AG08395 (cell line): ENCODE results near the gene DCTN2.

ENCODE experiments used
- DNase-seq: peaks from one replicate; pipeline ENCODE4 v3.0.0; 2012; ENCODE audit warnings: mixed read lengths, low spot score

Gene DCTN2

DNA sequence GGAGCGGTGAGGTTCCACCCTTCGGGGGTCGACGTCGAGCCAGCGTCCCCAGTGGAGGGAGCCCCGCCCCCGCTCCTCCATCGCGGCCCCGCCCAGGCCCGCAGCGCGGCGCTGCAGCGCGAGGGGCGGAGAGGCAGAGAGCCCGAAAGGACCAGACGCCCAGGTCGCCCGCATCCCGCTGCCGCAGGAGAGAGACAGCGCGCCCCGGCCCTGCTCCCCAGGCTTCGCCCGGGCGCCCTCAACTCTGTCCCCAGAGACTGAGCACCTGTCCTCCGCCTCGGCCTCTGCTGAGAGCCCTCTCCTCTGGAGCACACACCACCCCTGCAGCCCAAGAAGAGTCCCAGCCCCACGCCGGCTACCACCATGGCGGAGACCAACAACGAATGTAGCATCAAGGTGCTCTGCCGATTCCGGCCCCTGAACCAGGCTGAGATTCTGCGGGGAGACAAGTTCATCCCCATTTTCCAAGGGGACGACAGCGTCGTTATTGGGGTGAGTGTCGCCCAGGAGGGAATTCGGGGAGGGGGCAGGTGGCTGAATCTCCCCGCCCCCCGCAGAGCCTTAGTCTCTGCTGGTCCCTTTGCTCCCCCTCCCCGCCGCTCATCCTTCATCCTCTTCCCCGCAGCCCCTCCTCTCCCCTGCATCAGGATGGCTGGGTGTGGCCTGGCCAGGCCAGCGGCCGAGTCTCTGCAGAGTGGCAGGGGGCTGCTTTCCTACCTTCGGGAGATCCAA, 3.1 kb upstream of the DCTN2 start, which contains the start of gene KIF5A:
KIF5A (plus strand) TSS at position 136 of the 732 bp plus-strand sequence; CDS start at position 364, 228 bp downstream.
- DNase-seq: peak; percentile 43

DNA sequence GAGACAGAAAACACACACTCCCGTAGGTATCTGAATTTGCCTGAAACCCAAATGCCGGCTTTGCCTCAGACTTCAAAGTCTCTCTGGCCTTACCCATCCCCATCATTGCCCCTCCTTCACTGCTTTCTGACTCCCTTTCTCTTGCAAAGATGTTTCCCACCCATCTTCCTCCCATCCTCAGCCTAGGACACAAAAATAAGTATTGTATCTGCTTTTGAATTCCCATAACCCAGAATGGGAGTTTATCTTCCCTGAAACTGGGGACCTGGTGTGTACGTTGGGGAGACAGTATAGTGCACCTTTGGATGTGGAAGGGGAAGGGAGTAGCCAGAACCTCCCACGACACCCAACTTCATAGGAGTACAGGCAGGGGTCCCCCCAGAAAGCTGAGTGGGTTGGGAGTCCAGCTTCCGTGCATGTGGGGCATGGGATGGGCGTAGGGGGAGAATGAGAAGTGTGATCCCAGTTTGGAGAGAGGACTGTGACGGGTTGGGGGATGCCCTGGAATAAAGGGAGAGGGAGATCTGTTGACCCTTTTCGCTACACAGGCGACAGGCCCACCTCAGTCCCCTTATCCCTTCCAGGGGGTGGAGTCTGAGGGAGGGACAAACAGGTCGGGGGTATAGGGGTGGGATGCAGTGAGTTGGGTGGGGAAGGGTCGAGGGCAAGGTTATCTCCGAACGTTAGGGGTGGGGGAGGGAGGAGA, 2.4 kb upstream of the DCTN2 start:
- DNase-seq: no peak

DNA sequence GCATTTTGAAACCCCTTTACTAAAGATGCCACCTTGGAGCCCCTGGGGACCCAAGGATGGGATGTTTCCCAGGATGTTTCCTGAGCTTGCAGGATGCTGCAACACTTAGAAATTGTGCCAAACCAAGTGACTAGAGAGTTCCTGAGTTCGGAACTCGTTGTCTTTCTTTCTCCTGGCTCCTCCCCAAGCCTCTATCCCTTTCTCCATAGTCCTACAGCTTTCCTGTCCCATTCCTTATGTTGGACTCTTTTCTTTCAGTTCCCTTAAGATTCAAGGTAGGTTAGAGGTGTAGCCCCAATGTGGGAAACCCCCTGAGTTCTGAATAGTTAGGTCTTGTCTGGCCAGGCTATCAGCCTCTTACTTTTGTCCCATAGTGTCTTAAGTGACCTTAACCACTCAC, 1.5 kb upstream of the DCTN2 start:
- no peak for DNase-seq

DNA sequence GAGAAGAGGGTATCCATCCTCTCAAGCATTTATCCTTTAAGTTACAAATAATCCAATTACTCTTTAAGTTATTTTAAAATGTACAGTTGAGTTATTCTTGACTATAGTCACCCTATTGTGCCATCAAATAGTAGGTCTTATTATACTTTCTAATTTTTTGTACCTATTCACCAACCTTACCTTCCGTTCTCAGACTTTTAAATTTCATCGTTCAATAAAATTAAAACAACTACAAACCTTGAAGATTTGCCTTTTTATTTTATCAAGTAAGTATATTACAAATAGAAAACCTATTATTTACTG, 972 bp upstream of the DCTN2 start:
- DNase-seq: no peak

DNA sequence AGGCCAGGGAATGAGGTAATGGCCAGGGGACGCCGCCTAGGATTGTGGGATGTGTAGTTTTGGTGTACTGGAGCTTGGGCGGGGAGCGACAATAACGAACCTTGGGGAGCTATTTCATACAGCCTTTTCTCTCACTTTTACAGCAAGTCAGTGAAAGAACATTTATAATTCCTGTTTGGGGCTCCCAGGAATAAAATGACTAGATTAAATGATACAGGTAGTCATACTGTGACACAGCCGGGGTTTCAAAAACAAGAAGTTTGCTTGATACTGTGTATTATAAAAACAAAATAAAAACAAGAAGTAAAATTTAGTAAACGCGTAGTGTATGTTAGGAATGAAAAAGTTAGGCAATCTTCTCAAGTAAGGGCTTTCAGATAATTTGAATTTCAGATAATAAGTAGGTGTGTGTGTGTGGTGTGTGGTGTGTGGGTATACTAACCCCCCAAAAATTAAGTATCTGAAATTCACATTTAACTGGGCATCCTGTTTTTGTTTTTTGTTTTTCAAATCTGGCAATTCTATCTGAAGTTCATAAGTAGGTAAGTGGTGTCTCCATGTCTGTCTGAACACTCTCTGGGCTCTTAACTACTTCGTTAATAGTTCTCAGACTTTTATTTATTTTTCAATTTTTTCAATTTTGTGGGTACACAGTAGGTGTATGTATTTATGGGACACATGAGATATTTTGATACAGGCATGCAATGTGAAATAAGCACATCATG, 458 bp upstream of the DCTN2 start:
- DNase-seq: no peak

DNA sequence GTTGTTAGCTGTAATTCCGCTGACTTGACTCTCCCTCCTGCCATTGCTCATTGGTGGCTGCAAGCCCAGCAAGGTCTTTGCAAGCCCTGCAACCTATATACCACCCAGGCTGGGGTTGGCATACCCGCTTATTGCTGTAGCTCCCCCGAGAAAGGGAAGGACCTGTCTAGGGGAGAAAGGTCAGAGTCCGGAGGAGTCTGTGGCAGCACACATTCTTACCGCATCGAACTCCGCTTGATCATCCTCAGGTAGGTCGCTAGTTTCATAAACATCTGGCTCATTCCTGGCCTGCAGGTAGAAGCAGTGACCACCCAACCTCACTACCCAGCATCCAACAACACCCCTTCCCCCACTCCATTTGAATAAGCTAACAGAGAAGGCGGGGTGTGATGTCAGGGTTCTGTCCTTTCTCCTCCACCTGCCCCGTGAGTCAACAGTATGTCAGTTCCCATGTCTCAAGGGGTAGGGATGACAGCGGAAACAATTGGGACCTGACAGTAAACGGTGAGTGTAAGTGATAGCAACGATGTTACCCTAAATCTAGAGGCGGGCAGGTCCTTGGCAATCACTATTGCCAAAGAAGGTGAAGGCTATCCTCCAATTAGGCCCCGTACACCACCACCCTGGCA, 1.1 kb downstream of the DCTN2 start:
- DNase-seq: no peak

DNA sequence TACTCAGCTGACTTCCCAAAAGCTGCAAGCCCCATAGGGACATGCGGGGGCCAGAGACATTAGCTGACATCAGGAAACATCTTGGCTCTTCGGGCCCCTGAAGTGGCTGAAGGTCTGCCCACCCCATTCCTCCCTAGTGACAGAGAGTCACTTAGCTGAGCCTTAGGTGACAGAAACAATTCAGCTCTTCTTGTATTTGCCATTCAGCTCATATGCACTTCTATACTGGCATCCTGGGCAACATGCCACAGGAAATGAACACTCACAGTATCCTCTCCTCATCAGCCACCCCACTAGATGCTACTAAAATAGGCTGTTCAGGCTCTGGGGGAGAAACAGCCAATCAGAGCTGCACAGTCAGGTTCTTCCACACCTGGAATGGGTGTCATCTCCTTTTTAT, 3.4 kb downstream of the DCTN2 start:
- DNase-seq: no peak

DNA sequence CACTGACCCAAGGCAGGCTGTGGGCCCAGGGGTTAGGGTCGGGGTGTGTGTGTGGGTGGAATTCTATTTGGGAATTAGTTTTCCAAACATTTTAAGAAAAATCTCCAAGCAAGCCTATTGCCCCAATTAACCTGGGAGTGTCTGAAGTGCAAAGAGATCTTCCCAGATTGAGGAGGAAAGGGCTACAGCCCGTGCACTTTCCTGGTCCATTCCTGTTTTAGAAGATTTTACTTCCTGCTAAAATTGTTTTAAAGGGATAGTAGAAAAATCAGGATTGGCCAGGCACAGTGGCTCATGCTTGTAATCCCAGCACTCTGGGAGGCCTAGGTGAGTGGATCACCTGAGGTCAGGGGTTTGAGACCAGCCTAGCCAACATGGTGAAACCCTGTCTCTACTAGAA, 5.3 kb downstream of the DCTN2 start:
- no peak for DNase-seq

DNA sequence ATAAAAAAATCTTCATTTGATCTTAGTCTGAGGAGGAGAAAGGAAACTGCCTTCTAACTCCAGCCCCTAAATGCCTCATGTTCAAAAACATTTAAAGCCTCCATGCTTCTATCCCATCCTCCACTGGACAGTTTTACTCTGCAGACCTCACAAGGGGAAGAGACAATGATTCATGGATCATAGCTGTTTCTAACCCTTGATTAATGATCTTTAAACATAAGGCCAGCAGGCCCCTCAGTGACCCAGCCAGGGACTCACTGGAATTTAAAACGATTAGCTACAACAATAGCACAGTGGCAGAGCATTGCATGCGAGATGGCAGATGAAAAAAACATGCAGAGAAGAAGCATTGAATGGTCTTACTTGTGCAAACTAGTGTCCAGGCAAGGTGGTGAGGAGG, 6.0 kb downstream of the DCTN2 start:
- no peak for DNase-seq

DNA sequence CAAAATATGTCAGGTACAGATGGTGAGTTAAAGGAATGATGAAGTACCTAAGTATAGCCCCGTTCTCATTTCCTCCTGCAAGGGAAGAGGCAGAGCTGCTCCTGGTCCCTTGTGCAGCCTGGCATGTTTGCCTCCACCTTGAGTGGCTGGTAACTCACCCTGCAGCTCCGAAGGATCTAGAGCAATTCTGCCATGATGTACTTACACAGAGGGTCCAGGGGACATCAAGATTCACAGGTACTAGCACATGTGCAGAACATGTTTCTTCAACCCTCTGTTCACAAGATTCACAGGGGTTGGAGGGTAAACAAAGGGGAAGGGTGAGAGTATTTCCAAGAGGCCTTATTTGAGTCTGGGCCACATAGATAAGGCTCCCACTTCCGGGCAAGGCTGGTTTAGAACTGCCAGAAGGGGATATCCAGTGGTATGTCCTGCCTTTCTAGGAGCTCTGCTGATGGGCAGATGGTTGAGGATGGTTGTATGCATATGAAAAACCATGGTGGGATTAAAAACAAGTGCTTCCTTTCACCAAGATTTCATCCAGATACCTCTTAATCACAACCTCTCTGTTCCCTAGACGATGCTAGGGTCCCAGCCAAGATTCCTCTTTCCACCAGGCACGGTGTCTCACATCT, 7.7 kb downstream of the DCTN2 start:
- DNase-seq: no peak

DNA sequence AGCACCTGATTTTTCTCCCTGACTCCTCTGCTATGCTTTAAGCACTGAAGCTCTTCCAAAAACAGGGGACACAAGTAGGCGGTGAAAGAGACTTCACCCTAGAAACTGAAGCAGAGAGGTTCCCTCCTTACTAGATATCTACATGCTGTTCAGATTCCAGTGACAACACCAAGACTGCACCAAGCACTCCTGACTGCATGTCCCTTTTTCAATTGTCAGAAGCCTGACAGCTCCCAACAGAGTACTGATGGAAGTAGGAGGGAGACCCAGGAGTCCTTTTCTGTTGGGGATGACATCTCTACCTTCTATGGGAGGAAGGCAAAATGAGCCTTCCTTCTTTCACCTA, 10.4 kb downstream of the DCTN2 start:
- DNase-seq: no peak

DNA sequence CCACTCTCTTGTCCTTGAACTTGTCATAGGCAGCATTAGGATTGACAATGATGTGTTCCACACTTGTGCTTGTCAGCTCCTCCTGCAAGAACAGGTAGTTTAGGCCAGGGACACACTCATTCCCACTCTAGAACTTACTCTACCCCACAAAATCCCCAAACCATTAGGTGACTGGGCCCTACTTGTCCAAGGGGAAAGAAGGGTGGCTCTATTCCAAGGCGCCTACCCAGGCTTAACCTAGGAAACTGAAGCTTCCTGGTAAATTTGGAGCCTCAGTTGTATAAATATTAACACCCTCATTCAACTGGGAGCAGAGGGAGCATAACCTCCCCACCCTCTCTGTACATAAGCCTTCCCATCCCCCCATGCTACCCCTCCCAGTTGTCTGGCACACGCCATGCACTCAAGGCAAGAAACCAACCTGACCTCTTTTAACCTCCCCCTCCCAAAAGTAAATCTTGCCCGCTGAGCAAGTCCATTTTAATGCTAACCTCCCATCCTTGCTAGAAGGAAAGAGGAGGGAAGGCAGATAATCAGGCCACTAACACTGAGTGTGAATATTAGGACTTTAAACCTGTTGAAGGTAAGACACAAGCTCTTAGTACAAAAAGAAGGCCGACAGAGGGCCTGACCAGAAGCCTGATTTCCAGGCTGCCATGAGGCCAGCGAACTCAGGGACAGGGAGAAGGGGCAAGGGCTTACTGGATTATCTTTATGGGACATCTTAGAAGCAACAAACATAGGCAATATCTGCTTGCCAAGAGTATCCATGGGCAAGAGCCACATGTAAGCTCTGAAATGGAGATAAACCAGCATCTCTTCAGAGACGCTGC, 11.0 kb downstream of the DCTN2 start:
- DNase-seq: no peak

DNA sequence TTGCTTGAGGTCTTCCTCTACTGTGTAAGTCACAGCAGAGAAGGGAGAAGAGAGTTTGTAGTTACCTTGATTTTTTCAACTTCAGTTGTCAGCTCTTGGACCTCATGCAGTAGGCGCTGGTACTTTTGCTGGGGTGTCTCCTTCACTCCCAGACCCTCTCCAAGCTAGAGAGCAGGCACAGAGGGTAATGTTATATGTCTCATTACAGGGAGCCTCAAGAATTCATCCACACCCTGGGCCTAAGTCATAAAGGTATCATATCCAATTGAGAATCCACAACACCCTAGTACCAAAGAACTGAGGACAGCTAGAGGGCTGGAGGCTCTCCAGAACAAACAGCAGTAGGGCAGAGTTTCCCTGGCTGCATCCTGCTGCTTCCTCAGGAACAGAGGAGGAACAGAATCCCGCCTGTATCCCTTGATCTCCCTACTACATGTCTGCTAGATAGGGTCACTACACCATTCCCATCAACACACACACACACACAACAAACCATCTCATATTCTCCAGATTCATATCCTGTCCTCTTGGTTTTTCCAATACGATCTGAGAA, 11.9 kb downstream of the DCTN2 start:
- no peak for DNase-seq

DNA sequence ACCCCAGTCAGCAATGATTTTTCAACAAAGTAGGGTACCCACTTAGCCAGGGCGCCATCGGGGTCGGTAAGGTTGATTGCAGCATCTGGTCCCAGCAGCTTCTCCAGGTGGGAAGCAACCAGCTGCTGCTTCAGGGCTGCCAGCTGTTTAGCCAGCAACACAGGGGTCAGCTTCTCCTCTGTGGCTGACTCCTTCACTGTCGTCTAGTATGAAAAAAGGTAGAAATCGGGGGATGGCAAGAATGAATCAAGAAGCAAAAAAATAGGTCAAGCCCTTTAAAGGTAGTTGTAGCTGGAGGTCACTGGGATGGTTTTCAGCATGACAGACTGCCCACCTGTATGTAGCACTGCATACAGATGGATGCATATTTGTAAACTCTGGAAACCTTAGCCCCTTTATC, 12.7 kb downstream of the DCTN2 start:
- no peak for DNase-seq

DNA sequence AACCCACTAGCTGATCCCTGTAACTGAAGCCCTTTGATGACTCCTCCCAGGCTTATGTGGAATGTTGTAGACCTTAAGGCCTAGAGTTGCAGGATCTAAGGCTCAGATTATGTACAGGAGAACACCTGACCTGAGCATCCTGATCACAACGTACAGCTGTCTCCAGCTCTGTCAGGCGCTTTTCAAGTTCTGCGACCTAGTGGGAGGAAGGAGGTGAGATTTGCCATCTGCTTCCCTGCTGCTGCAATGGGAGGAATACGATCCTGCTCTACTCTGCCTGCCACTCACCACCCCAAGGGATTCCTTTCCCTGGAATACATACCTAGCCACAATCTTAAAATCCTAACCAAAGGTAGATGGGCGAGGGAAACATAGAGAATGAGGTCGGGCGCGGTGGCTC, 13.9 kb downstream of the DCTN2 start:
- DNase-seq: no peak

DNA sequence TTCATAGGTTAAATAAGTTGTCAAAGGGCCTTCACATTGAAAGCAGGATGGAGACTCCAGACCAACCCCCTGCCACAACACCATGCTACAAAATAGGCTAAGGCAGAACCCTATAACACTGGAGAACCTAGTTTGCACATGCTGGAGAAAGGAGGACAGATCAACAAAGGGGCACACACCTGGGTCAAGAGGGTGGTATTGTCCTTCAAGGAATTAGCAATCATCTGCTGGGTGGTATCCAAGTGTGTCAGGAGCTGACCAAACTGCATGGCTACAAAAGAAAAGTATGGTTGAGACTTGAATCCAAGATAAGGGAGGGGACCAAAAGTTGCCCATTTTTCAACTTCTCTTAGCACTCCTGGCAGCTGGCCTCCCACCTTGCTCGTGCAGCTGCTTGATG, 15.2 kb downstream of the DCTN2 start:
- no peak for DNase-seq

DNA sequence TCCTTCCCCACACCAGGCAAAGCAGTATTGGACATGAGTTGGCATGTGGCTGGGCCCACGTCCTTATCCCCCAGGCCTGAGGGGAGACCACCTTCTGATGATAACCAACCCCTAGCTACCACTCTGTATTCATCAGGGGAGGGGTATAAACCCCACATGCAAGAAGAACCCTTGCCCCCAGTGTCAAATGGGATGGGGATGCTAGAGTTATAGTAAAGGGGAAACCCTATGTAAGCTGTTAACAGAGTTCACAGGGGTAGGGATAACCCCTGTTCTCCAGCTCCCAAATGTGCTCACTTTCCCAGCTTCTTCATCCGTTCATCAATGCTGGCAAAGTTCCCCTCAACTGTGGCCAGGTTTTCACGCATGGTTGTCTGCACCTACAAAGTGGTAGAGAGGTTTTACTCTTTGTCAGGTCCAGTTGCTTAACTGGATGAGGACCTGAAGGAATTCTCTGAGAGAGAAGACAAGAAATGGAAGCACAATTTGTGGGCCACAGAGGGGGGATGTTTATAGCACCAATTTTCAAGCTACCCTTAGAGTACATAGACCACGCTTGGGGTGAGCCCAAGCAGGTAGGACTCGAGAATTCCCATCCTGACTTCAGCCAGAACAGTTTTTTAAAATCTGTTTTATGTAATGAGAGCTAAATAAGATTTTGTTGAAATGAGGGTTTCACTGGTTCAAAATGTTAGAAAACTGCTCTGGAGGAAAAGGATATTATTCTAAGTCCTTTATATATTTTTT, 16.4 kb downstream of the DCTN2 start:
- DNase-seq: no peak

DNA sequence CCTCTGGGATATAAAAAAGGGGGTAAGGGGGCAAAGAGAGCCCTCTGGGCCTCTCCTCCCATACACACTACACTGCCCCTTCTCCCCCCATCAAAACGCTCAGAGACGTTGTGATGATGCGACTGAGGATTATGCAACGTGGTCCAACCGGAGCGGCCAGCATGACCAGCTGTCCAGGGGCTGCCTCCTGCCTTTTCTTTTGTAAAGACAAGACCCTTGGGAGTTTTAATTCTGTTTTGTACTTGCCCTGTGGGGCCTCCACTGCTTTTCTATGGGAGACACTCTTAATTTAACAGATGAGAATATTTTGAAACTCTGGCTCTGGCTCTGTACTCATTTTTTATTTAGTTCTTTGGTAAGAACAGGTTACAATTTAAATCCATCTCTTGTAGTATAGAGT, 17.2 kb downstream of the DCTN2 start:
- no peak for DNase-seq

DNA sequence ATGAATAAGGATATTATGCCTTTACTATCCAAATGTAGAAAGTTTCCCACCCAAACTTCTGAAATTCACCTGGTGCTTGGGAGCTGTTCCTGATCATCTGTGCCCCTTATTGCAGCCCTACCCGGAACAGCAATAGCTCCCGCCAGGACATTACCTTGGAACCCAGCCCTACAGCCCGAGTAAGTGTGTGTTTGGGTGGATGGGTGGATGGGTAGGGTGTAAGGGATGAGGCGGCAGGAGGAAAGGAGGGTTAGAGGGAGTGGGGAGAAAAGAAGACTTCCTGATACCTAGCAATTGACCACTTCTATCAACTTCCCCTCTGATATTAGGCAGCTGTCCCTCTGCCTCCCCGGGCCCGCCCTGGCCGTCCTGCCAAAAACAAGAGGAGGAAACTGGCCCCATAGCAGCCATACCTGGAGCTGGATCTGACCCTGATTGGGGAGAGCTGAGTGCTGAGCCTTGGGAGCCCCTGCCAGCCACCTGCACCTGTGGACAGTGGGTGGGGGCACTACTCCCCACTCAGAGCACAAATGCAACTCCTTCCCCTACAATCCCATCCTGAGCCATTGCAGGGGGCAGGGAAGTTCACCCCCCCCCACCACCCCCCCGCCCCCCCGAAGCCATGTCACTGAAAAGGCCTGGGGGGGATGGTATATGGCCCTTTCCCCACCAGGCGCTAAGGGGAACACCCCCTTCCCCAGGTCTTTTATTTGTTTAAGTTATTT, 18.0 kb downstream of the DCTN2 start:
- DNase-seq: no peak

DNA sequence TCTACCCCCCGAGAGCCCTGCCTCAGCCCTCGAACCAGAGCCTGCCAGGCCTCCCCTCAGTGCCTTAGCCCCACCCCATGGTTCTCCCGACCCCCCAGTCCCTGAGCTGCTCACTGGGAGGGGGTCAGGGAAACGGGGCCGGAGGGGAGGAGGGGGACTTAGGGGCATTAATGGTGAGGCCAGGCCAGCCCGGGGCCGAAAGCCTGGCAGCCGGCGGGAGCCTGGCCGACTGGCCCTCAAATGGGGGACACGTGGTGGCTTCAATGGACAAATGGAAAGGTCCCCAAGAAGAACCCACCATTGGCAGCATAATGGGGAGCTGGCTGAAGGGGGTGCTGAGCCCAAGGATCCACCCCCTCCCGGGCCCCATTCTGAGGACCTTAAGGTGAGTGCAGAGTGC, 18.8 kb downstream of the DCTN2 start:
- no peak for DNase-seq
